PC-3 (cell line): ENCODE data around the gene FLNC. TPM values are rescaled to one million over a fixed set of nuclear protein-coding genes. Genes with fewer than 3 reads are reported as not detected.

ENCODE experiments used
- ATAC-seq: fragments of 200-7000 bp; cut with Tn5 transposase; 2 replicates; pipeline ENCODE4 v1.9.1; 2020; ENCODE audit warnings: mild to moderate bottlenecking, moderate library complexity
- BruUV-seq: library from RNA; stranded (reverse); fragments of 400-500 nt; replicated peaks from 2 replicates; lab custom pipeline; 2021; lab: Mats Ljungman, UMichigan
- CTCF ChIA-PET: fragments of 300-600 bp; sonication (Branson Sonifier 250); formaldehyde crosslinking; loops from one replicate; lab custom pipeline; 2022; ENCODE audit warnings: antibody characterized with exemption; lab: Charles Lee
- POLR2A ChIA-PET: fragments of 300-600 bp; sonication (Branson Sonifier 250); formaldehyde crosslinking; loops from one replicate; lab custom pipeline; 2022; ENCODE audit warnings: antibody characterized with exemption; ENCODE audit not compliant: unreplicated experiment; lab: Charles Lee
- DNase-seq: peaks from one replicate; pipeline ENCODE4 v3.0.0-alpha.2; 2015
- H2AFZ ChIP-seq: fragments of 300-600 bp; sonication (generic); 2 replicates; pipeline ENCODE4 v1.6.0; 2016; ENCODE audit warnings: antibody characterized with exemption, low read length
- H3F3A ChIP-seq: fragments of 300-600 bp; sonication (generic); one replicate; pipeline ENCODE4 v1.6.0; 2017; ENCODE audit warnings: antibody characterized with exemption, low read length, control low read depth, mild to moderate bottlenecking; ENCODE audit not compliant: unreplicated experiment
- H3K27ac ChIP-seq: fragments of 300-600 bp; sonication (generic); 2 replicates; pipeline ENCODE4 v1.5.1; 2016; ENCODE audit warnings: mild to moderate bottlenecking, low read length
- H3K27me3 ChIP-seq: fragments of 300-600 bp; sonication (generic); 2 replicates; pipeline ENCODE4 v1.6.1; 2016; ENCODE audit warnings: low read length, mixed read lengths
- H3K36me3 ChIP-seq: fragments of 300-600 bp; sonication (generic); 2 replicates; pipeline ENCODE4 v1.6.1; 2016; ENCODE audit warnings: low read depth, mixed run types, low read length, mixed read lengths
- H3K4me1 ChIP-seq: fragments of 300-600 bp; sonication (generic); 2 replicates; pipeline ENCODE4 v1.5.1; 2016; ENCODE audit warnings: low read length; ENCODE audit not compliant: insufficient read depth
- H3K4me2 ChIP-seq: fragments of 300-600 bp; sonication (generic); 2 replicates; pipeline ENCODE4 v1.6.0; 2016; ENCODE audit warnings: low read length
- H3K4me3 ChIP-seq: fragments of 300-600 bp; sonication (generic); 2 replicates; pipeline ENCODE4 v1.5.1; 2016; ENCODE audit warnings: mild to moderate bottlenecking, low read length, mixed read lengths
- H3K79me2 ChIP-seq: fragments of 300-600 bp; sonication (generic); 2 replicates; pipeline ENCODE4 v1.6.1; 2017; ENCODE audit warnings: low read length, mixed read lengths
- H3K9ac ChIP-seq: fragments of 300-600 bp; sonication (generic); 2 replicates; pipeline ENCODE4 v1.6.0; 2016; ENCODE audit warnings: mild to moderate bottlenecking, low read length
- H3K9me2 ChIP-seq: fragments of 300-600 bp; sonication (generic); replicated peaks from 2 replicates; pipeline ENCODE4 v1.6.1; 2016; ENCODE audit warnings: mixed run types, low read length, mixed read lengths
- H3K9me3 ChIP-seq: fragments of 300-600 bp; sonication (generic); 2 replicates; pipeline ENCODE4 v1.6.1; 2016; ENCODE audit warnings: low read length, mixed read lengths
- H4K20me1 ChIP-seq: fragments of 300-600 bp; sonication (generic); 2 replicates; pipeline ENCODE4 v1.6.1; 2016; ENCODE audit warnings: low read length, mixed read lengths
- CTCF ChIP-seq: fragments of 300-600 bp; sonication (generic); conservative IDR thresholded peaks from 2 replicates; pipeline ENCODE4 v1.5.1; 2017; ENCODE audit warnings: antibody characterized with exemption, low read depth, mild to moderate bottlenecking, low read length
- EZH2 ChIP-seq: fragments of 300-600 bp; sonication (generic); IDR thresholded peaks from one replicate; pipeline ENCODE4 v1.6.1; 2017; ENCODE audit warnings: antibody characterized with exemption, mild to moderate bottlenecking, low read length; ENCODE audit not compliant: unreplicated experiment
- EZH2phosphoT487 ChIP-seq: fragments of 300-600 bp; sonication (generic); IDR thresholded peaks from 2 replicates; pipeline ENCODE4 v1.6.1; 2018; ENCODE audit warnings: mild to moderate bottlenecking, antibody characterized with exemption, low read length, borderline replicate concordance
- intact Hi-C: fragments of 100-400 bp; cut with micrococcal nuclease; formaldehyde crosslinking; loops from 2 replicates; pipeline ENCODE4 v1.9.0; 2023
- total RNA-seq: library from RNA; depleted of rRNA; stranded (reverse); fragments of >200 nt; gene quantifications from 2 replicates; pipeline ENCODE4 v1.2.3, GENCODE V29; 2014

The FLNC gene
- total RNA-seq, 1 experiment from 2014 or later: 88.7 TPM

- Histone ChIP-seq H3K4me3 (no peak overlapping the region), H3K9ac (peak overlapping the region; percentile 40; the same call in 1 of the 2 replicates), H4K20me1 (no peaks in the 10 kb centered on the region), H3K9me2 (no peaks in the 10 kb centered on the region), H3K27me3 (no peaks in the 10 kb centered on the region), H3K79me2 (peaks cover 30% of the 10 kb centered on the region), H3K4me2 (peak overlapping the region; percentile 58), H3K27ac (peak overlapping the region; percentile 85), H3F3A (no peaks in the 10 kb centered on the region), H2AFZ (peak overlapping the region; percentile 52), H3K36me3 (no peaks in the 10 kb centered on the region), H3K9me3 (no peaks in the 10 kb centered on the region), H3K4me1 (peaks cover 54% of the 10 kb centered on the region)
- CTCF ChIA-PET: no interaction called here
- ATAC-seq (peak; percentile 3), DNase-seq (peak; percentile 45)
- BruUV-seq: no TSS peak
- TF ChIP-seq EZH2phosphoT487 (no peak), CTCF (no peak), EZH2 (no peak)
- POLR2A ChIA-PET: interaction anchor here (0.9 kb wide), 1 partner anchor 89 kb away, joined by 3 read pairs; the partner anchor contains the start of gene CALU
- intact Hi-C loops: loop anchor here (1.0 kb wide), 1 partner anchor 34 kb away; the partner anchor contains the start of gene ATP6V1F
These were observed 2.1 kb upstream of the FLNC start for GRCh38 chr7:128827971-128828711.

GRCh38 chr7:128829391-128830166 lies 627 bp upstream of the FLNC start:
- POLR2A ChIA-PET: interaction anchor here (0.6 kb wide), 1 partner anchor 20 kb away, joined by 11 read pairs; no protein-coding TSS in a partner anchor

More at GRCh38 chr7:128829391-128830166, 627 bp upstream of the FLNC start:
- peaks cover 64% of the 10 kb centered on the region for H3K4me1 ChIP-seq
- no peaks in the 10 kb centered on the region; the same call in 1 of the 2 replicates for H4K20me1 ChIP-seq
- peak overlapping the region; percentile 23 for H3K27ac ChIP-seq
- no TSS peak for BruUV-seq
- no peak for TF ChIP-seq CTCF
- TF ChIP-seq EZH2phosphoT487: no peak
- TF ChIP-seq EZH2: no peak
- H3K9ac ChIP-seq: no peak overlapping the region
- H3K9me3 ChIP-seq: no peaks in the 10 kb centered on the region
- no peaks in the 10 kb centered on the region for H3K36me3 ChIP-seq
- no peaks in the 10 kb centered on the region for H3F3A ChIP-seq
- CTCF ChIA-PET: no interaction called here
- intact Hi-C loops: no loop called here
- DNase-seq (peak; percentile 77), ATAC-seq (peak; percentile 27)
- peak overlapping the region; percentile 74 for H2AFZ ChIP-seq
- peaks cover 41% of the 10 kb centered on the region for H3K79me2 ChIP-seq
- H3K4me3 ChIP-seq: peak overlapping the region; percentile 65
- peak overlapping the region; percentile 90 for H3K4me2 ChIP-seq
- no peaks in the 10 kb centered on the region for H3K9me2 ChIP-seq
- no peaks in the 10 kb centered on the region for H3K27me3 ChIP-seq
